NCI-H2081 treated with DMSO at 0.1 percent for 48 hours (cell line): ENCODE measurements around the gene HES4.
"Not testable (repeated sequence)": the region's sequence is repeated elsewhere in the genome, so short reads cannot be mapped to it uniquely, and the experiment has no call there.

ENCODE experiments used
- DNase-seq: peaks from one replicate; lab custom pipeline; 2025; lab: John Stamatoyannopoulos, UW

The HES4 gene

DNA sequence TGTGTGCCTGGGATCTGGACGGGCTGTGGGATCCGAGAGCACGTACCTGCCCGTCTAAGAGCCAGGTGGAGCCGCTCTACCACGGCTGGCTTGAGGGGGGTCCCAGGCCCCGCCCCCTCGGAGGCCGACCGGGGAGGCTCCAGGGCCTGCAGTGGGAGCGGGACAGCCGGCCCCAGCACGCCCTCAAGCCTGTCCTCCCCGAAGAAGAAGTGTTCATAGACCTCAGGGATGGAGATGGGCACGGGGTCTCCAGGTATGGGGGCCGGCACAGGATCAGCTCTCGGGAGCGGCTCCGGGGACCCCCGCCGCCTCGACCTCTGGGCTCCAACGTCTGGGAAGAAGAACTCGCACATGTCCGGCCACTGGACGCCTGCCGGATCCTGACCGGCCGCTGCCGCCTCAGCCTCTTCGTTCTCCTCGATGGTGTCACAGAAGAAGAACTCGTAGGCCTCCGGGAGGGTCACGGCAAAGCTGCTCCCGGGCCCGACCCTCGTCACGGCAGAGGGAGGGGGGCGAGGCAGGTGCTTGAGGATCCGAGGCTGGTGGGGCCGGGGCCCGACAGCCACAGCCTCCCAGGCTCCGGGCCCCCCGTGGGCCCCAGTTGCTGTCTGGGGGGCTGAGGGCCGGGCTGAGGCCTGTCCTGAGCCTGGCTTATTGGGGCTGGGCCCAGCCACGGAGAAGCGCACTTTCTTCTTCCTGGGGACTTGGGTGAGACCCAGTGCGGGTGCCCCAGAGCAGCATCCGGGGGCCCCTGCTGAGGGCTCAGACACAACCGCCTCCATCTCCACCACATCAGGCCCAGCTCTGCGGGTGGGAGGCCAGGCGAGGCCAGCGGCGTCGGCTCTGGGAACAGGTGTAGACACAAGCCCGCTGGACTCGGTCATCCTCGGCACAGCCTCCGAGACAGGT lies 20.8 kb downstream of the HES4 start:
- no peak for DNase-seq

DNA sequence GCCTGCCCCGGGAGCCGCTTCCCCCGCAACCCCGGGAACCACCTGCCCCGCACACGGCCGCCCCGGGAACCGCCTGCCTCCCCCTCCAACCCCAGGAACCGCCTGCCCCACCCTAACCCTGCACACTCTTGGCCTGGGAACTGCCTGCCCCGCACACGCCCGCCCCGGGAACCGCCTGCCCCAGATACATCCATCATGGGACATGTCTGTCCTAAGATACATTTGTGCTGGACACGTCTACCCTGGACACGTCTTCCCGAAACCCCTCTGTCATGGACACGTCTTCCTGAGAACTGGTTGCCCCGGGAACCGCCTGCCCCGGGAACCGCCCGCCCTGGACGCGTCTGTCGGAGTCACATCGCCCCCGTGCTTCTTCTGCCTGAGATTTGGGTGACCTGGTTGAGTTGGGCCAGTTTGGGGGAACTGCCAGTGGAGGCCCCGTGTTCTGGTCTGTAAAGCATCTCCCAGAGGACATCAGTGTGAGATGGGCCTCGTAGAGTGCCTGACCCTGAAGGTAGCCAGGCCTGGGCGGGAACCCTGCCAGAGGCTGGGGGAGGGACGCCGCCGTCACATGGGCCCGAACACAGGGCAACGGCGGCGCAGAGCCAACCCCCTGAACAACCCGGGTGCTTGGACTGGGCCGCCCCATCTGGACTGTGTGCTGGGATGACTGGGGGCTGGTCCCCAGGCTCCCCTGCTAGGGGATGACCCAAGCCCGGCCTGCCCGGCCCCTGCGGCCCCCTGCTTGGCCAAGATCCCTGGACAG lies 21.6 kb downstream of the HES4 start:
- DNase-seq, result no peak

DNA sequence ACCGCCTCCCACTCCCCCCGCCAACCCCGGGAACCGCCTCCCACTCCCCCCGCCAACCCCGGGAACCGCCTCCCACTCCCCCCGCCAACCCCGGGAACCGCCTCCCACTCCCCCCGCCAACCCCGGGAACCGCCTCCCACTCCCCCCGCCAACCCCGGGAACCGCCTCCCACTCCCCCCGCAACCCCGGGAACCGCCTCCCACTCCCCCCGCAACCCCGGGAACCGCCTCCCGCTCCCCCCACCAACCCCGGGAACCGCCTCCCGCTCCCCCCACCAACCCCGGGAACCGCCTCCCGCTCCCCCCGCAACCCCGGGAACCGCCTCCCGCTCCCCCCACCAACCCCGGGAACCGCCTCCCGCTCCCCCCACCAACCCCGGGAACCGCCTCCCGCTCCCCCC lies 23.1 kb downstream of the HES4 start:
- not testable (repeated sequence) for DNase-seq

DNA sequence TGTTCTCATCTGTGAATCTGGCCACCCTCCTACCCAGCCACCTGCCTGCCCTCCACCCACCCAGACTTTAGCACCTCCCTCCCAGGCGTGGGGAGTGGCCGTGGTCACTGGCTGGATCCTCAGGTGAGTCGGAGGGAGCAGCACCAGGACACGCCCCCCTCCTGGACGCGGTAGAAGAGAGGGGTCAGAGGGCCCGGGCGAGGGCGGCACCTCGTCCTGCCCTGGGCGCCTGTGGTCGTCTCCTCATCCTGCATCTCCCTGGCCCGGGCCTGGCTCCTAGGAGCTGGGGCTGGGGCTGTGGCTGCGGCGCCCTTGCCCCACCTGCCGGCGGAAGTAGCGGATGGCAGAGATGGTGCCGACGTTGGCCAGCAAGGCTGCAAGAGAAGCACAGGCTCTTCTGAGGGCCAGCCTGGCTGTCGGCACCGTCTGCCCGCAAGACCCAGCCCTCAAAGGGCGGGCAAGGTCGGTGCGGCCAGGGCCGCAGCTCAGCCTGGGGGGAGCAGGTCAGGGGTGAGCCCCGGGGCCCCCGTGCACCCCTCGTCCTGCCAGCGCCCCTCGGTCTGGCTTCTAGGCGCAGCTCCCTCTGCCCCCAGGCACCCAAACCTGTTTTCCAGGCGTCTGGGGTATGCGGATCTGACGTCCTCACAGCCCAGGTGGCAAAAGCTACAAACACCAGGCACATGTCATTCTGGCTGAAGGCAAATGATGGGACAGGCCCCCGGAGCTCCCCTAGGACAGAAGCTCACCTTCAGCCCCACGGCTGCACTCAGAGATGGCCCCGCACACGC lies 23.8 kb downstream of the HES4 start:
- no peak for DNase-seq

DNA sequence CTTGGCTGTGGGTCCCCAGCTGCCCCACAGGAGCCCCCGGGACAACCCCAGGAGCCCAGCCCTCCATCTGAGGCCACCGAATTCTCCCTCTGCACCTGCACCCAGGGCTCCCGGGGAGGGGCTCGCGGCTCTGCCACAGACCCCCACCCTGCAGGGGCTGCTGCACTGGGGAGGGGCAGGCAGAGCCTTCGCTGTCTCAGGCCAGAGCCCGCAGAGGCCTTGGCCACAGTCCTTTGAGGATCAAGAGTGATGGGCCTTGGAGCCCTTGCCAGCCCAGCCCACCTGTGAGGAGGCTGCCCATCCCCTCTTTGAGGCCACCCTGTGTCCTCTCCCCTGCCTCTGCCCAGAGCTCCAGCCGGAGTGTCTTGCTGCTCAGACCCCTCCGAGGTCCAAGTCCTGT lies 24.5 kb downstream of the HES4 start:
- no peak for DNase-seq

DNA sequence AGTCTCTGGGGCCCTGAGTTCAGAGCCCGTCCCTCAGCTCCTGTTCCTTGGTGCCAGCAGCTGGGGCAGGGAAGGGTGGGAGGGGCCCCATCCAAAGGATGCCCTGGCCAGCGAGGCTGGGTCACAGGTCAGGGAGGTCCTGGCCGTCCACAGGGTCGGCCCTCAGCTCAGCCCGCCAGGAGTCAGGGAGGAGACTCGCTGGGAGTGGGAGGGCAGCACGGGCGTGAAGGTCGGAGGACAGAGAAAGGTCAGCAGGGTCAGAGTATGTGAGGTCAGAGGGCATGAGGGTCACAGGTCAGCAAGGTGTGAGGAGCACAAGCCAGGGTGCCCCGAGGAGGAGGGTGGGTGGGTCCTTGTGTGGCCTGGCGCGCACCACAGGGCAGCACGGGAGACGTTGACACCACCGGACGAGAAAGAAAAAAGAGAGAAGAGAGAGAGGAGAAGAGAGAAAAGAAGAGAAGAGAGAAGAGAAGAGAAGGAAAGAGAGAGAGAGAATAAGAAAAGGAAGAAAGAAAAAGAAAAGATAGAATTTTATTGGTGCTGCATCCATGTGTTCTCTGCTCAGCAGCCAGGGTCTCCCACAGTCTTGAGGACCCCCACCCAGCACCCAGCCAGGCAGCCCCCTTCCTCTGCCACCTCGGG lies 25.1 kb downstream of the HES4 start:
- DNase-seq, result no peak

DNA sequence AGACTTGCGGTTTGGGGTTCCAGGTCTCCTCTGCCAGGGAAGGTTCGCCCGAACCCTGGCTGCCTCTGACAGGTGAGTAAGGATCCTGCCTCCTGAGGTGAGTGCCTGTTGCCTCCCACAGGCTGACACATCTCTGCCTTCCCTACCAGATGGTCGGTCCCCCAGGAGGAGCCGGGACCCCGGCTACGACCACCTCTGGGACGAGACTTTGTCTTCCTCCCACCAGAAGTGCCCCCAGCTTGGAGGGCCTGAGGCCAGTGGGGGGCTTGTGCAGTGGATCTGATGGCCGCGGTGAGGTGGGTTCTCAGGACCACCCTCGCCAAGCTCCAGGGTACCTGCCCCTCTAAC lies 25.6 kb downstream of the HES4 start:
- DNase-seq, result no peak

DNA sequence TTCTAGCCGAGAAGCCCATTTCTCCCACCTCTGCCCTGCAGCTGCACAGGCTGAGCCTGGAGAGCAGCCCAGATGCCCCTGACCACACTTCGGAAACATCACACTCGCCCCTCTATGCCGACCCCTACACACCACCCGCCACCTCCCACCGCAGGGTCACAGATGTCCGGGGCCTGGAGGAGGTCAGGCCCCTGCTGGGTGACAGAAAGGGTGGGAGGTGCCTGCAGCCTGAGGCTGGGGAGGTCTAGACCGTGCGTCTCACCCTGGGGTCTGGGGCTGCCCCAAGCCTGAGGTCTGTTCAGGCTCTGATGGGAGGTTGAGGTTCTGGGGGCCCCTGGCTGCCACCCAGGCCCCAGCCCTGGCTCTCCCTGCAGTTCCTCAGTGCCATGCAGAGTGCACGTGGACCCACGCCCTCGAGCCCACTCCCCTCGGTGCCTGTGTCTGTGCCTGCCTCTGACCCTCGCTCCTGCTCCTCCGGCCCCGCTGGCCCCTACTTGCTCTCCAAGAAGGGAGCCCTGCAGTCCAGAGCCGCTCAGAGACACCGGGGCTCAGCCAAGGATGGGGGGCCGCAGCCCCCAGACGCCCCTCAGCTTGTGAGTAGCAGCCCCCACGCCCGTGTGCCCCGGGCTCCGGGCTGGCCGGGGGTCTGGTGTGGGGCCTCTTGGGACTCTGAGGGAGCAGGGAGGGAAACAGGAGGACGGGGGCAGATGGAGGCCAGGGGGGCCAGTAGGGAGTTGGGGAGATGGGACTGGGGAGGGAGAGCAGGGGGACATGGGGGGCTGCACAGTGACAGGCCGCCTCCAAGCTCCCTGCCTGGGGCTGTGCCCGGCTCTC lies 26.2 kb downstream of the HES4 start:
- no peak for DNase-seq

DNA sequence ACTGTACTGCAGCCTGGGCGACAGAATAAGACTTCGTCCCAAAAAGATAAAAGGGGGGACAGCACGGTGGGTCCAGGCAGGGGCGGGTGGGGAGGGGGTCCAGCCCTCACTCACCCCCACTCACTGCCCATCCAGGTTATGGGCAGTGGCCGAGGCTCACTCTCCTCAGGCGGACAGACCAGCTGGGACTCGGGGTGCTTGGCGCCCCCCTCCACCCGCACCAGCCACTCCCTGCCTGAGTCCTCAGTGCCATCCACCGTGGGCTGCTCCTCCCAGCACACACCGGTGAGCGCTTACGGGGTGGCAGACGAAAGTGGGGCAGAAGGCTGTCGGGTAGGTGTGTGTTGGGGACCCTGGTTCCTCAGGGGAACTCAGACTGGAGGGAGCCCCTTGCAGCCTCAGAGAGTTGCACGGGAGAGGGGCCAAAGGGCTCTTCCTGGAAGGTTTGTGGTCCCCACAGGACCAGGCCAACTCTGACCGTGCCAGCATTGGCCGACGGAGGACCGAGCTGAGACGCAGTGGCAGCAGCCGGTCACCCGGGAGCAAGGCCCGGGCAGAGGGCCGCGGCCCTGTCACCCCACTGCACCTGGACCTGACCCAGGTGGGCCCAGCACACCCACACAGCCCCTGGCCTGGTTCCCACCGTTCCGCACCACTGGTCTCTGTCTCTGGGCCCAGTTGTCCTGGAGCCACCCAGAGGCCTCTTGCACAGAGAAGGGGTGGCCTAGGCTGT lies 27.0 kb downstream of the HES4 start:
- no peak for DNase-seq

DNA sequence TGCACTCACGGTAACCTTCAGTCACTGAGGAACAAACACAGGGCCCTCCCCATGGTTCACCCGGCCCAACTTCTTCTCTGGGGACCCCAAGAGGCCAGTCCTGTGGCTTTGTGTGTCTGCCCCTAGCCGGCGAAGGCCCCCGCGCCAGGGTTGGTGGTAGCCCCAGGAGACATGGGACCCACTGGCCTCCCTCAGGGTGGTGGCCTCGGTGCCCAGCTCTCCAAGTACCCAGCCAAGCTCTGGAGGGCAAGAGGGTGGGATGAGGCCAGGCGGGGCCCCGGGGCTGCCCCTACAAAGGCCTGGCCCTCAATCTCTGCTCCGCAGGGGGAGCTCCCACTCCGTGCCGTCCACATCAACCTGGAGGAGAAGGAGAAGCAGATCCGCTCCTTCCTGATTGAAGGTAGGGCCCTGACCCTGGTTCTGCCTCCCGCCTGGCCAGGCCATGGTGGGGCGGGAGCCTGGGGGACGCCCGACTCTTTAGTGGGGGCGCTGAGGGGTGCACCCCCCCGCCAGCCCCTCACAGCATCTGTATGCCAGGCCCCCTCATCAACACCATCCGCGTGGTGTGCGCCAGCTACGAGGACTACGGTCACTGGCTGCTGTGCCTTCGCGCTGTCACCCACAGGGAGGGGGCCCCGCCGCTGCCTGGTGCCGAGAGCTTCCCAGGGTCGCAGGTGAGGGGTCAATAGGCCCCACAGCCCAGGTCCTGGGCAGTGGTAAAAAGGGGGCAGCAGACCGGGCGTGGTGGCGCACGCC lies 28.0 kb downstream of the HES4 start:
- no peak for DNase-seq

DNA sequence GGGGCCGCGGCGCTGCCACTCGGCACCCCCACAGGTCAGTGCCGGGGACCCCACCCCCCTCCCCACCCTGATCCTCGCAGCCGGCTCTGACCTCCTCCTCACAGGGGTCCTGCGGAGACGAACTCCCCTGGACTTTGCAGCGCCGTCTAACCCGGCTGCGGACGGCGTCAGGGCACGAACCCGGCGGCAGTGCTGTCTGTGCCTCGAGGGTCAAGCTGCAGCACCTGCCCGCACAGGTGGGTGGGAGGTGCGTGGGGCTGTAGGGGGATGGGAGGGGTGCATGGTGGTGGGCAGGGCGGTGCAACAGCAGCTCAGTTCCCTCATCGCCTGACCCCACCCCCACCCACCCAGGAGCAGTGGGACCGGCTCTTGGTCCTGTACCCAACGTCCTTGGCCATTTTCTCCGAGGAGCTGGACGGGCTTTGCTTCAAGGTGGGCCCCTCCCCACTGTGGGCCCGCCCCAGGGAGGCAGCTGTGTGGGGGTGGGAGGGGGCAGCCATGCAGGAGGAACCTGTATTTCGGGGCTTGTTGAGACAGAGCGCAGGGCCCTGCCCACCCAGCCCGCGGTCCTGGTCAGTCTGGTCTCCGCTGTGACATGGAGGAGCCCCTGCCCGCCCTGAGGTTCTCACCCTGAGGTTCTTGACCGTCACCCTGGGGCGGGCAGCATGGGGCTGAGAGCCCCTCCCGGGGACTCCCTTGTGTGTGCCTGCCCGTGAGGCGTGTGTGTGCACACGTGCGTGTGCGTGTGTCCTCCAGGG lies 28.7 kb downstream of the HES4 start:
- DNase-seq, result no peak

DNA sequence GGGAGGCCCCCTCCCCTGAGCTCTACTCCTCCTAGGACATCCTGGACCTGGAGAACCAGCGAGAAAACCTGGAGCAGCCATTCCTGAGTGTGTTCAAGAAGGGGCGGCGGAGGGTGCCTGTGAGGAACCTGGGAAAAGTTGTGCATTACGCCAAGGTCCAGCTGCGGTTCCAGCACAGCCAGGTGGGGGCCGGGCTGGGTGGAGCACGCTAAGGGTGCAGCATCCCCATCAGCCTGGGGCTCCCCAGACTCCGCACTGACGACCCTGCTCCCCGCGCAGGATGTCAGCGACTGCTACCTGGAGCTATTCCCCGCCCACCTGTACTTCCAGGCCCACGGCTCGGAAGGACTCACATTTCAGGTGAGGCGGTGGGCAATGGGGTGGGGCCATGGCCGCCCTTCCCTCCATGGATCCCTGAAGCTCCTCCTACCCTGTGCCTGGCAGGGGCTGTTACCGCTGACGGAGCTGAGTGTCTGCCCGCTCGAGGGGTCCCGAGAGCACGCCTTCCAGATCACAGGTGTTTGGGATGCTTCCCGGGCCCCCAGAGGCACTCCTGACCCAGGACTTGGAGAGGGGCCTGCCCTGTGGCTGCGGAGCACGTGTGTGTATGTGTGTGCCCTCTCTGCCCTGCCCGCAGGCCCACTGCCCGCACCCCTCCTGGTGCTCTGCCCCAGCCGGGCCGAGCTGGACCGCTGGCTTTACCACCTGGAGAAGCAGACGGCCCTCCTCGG lies 29.5 kb downstream of the HES4 start:
- no peak for DNase-seq

DNA sequence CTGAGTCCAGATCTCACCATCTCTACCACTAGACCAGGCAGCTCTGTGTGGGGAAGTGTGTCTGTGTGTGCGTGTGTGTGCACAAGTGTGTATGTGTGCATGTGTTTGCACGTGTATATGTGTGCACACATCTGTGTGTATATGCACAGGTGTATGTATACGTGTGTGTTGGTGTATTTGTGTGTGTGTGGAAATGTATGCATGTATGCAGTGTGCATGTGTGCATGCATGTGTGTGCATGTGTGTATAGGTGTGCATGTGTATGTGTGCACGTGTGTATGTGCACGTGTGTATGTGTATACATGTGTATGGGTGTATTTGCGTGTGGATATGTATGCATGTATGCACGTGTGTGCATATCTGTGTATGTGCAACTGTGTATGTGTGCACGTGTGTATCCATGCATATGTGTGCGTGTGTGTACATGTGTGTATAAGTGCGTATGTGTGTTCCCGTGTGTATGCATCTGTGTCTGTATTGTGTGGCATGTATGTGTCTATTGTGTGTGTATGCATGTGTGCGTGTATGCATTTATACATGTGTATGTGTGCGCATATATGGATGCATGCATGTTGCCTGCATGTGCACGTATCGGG lies 30.5 kb downstream of the HES4 start:
- DNase-seq, result no peak

DNA sequence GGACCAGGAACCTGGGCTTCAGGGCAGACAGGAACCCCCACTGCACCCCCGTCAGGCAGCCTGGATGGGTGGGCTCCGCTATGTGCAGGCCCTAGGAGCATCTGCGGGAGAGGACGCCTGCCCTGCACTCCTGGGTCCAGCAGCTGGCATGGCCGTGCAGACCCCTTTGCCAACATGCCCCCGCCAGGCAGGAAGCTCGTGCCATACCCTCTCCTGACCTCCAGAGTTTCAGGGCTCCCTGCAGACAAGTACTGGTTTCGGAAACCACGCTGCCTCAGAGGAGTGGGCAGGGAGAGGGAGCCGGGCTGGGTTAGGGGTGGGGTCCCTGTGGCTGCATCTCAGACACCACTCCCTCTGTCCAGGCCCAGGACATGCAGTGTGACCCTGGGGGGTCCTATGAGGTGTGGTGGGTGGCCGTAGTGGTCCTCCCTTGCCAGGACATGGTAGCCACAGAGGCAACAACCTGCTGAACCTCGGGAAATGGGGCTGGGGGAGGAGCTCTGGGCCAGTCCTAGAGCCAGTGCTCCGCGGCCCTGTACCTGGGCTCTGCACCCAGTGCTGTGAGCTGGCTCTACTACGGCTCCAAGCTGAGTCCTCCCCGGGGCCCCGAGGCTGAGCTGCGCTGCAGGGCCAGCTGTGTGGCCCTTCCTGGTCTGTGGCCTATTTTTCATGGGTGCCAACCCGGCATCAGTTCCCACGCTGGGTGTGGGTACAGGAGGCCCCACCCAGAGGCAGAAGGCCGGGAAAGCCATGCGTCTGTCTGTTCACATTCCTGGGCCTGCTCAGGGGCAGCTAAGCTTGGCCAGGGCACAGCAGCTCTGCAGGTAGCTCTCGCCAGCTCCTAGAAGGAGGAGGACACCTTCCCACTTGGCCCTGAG lies 32.2 kb downstream of the HES4 start:
- no peak for DNase-seq

DNA sequence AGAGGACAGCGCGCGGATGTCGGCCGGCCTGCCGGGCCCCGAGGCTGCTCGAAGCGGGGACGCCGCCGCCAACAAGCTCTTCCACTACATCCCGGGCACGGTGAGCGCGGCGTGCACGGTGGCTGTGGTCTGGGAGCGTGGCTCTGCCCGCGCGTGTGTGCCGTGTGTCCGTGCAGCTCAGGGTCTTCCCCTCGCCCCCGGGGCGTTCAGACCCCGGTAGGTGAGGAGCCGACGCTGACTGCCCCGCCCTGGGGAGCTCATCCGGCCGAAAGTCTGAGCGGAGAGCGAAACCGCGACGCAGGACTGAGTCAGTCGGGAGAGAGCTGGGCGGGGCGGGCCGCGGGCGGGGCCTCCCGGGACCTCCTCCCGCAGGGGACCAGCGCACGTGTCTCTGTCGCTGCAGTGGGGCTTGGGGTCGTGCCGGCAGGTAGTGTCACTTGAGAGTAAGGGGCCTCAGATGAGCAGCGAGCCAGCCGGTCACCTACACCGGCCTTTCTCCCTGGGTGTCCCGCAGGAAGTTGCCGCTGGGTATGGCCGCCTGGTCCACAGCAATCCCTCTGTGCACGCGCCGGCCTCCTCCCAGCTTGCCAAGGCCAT lies 33.1 kb downstream of the HES4 start:
- no peak for DNase-seq

DNA sequence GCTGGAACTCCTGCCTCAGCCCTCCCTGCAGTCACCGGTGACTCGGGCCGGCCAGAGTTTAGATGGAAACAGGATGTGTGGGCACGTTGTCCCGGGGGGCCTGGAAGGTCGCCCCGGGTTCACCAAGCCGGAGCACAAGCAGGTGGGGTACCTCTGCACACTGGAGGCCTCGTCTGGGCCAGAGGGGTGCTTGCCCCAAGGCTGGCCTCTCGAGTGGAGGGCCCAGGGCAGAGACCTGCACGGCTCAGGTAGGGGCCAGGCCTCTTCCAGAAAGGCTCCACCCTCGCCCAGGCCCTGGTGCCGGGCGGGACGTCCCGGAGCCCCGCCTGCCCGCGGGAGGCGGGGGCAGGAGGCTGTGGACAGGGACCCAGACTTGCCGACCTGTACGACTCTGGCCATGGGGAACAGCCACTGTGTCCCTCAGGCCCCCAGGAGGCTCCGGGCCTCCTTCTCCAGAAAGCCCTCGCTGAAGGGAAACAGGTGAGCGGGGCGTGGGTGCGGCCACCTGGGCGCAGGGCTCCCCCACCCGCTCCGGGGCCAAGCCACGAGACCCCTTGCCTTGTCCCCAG lies 33.7 kb downstream of the HES4 start, which contains the start of gene PLEKHN1:
Gene PLEKHN1 (plus strand): TSS at position 348 of the 569 bp plus-strand sequence. CDS start 50 bp downstream, at position 398.
- DNase-seq, result no peak
